C4-2B (cell line): ENCODE measurements around the gene CERK.

Source experiments
- CTCF ChIP-seq: fragments of 450-650 bp; conservative IDR thresholded peaks from 2 replicates; pipeline ENCODE4 v1.5.1; 2017; ENCODE audit warnings: mild to moderate bottlenecking
- ZFX ChIP-seq: fragments of 450-650 bp; IDR thresholded peaks from 2 replicates; pipeline ENCODE4 v1.6.1; 2017

- TF ChIP-seq CTCF (no peak), ZFX (no peak)
These were observed 16.5 kb downstream of the CERK start for GRCh38 chr22:46721501-46722085.
